Small intestine (tissue), 7 donors: ENCODE measurements around the gene ARMC12. TPM values are rescaled to one million over a fixed set of nuclear protein-coding genes. Genes with fewer than 3 reads are reported as not detected.
A peak's percentile ranks its signal among the peaks of the same experiment; 100 is the strongest.

Experiments
- DNase-seq, 2 donors: peaks; one replicate each; pipeline versions ENCODE4 v3.0.0 to v3.0.0-alpha.2; 2013
- FAIRE-seq: peaks from 2 replicates; lab custom pipeline; 2012; peaks lifted over from hg19 to GRCh38; lab: Jason Lieb, UNC
- H3K27ac ChIP-seq, 3 donors: one replicate each; pipeline ENCODE4 v1.5.1; 2013; ENCODE audit warnings: low read length in 2 of 3, mild to moderate bottlenecking in 2 of 3, control low read depth in 1 of 3, inconsistent platforms in 1 of 3, low read depth in 1 of 3, moderate library complexity in 1 of 3
- H3K27me3 ChIP-seq, 3 donors: one replicate each; pipeline ENCODE4 v1.6.1; 2013; ENCODE audit warnings: low read length in 3 of 3, inconsistent platforms in 1 of 3; ENCODE audit not compliant: control insufficient read depth in 3 of 3, insufficient read depth in 3 of 3
- H3K36me3 ChIP-seq, 3 donors: one replicate each; pipeline ENCODE4 v1.6.1; 2013; ENCODE audit warnings: low read length in 3 of 3, inconsistent platforms in 1 of 3, low read depth in 1 of 3, mild to moderate bottlenecking in 1 of 3, moderate library complexity in 1 of 3; ENCODE audit not compliant: control insufficient read depth in 3 of 3, insufficient read depth in 2 of 3
- H3K4me1 ChIP-seq, 3 donors: one replicate each; pipeline ENCODE4 v1.6.1; 2013; ENCODE audit warnings: low read length in 2 of 3, inconsistent platforms in 1 of 3, low read depth in 1 of 3, mild to moderate bottlenecking in 1 of 3, moderate library complexity in 1 of 3; ENCODE audit not compliant: control insufficient read depth in 3 of 3, insufficient read depth in 2 of 3
- H3K4me3 ChIP-seq, 3 donors: one replicate each; pipeline ENCODE4 v1.5.1; 2013; ENCODE audit warnings: low read length in 3 of 3, control low read depth in 1 of 3, inconsistent platforms in 1 of 3, low read depth in 1 of 3, mild to moderate bottlenecking in 1 of 3, moderate library complexity in 1 of 3
- H3K9me3 ChIP-seq, 2 donors: one replicate each; pipeline ENCODE4 v1.6.1; 2013; ENCODE audit warnings: low read depth in 1 of 2, low read length in 1 of 2; ENCODE audit not compliant: control insufficient read depth in 2 of 2, insufficient read depth in 1 of 2
- WGBS, 3 donors: extraction: QIAGEN DNeasy Blood & Tissue Kit; methylation state at CpG; one replicate each; pipeline ENCODE4 v1.1.7; 2013; 5-methylcytosine and 5-hydroxymethylcytosine counted together
- polyA plus RNA-seq, 4 donors: library from polyadenylated mRNA; stranded (reverse) in 3 of 4; unstranded in 1 of 4; fragments of 200-250 nt in 3 of 4; fragments of 120-200 nt in 1 of 4; gene quantifications; one replicate each; pipeline versions ENCODE4 v1.2.1 to v1.2.3, GENCODE V29; 2013
- donor health status: healthy with polysubstance abuse.
- donor health status: control.
- donor health status: control.
- donor health status: Bipolar disorder and iron deficiency.
- donor health status: healthy.

ARMC12 gene
- polyA plus RNA-seq, 4 donors: 0.41 to 2.5 (median 0.72) TPM; not detected in 1

DNA sequence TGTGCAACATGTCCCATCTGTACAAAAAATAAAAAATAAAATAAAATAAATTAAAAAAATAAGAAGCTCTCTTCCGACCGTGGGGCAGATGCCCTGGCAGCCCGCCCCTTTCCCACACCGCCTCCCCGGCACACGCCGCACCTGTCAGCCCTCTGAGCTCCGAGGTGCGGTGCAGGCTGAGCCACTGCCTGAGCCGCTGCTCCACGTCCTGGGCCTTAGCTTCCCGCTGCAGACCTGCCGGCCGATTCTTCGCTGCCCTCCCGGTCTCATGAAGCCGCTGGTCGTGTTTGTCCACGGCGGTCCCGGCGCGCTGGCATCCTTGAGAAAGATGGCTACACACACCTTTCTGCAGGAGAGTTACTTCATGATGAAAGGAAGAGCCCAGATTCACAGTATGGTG is 28.9 kb downstream of the ARMC12 start:
- Histone ChIP-seq H3K36me3 (no peaks in the 10 kb centered on the region), H3K4me1 (no peaks in the 10 kb centered on the region), H3K9me3 (no peaks in the 10 kb centered on the region), H3K27ac (no peak overlapping the region), H3K27me3 (peaks cover 0 to 32% (median 8%) of the 10 kb centered on the region in 3 donors), H3K4me3 (no peak overlapping the region)
- 57 to 84% (median 75%) methylated on average over 23 of the region's 23 CpGs for WGBS, 3 donors
- FAIRE-seq: no peak
- DNase-seq: no peak

DNA sequence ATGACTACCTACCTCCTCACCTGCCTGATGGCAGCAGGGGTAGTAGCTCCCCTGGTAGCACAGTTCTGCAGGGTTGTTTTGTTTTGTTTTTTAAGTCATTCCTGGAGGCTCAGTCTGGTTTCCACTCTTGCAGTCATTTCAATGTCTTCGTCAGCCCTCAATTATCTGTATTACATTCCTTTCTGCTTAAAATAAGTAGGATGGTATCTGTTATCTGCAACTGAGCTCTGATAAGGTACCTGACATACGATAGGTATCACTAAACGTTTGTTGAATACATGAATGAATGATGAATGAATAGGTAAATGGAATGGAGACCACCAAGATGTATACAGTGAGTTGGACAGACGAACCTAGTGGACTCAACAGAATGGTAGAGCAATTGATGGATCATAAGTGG is 32.4 kb downstream of the ARMC12 start:
- no peak for FAIRE-seq
- DNase-seq: no peak
- Histone ChIP-seq H3K27ac (no peak overlapping the region), H3K9me3 (no peaks in the 10 kb centered on the region), H3K4me1 (no peaks in the 10 kb centered on the region), H3K27me3 (peaks cover 0 to 25% (median 4%) of the 10 kb centered on the region in 3 donors), H3K36me3 (no peaks in the 10 kb centered on the region), H3K4me3 (no peak overlapping the region)
- WGBS, 3 donors: 54 to 73% (median 66%) methylated on average over 4 of the region's 4 CpGs

DNA sequence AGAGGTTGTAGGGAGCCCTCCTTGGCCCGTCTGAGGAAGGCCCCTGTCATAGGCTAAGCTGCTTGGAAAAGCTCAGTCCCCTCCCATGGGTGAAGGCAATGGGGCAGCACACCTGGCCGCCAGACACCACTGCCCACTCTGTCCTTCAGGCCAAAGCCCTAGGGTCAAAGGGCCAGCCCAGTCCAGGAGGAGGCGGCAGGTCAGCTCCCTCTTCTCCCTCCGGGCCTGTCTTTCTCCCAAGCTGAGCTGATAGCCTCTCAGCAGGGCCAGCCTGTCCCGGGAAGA is 34.5 kb downstream of the ARMC12 start:
- H3K27ac ChIP-seq: no peak overlapping the region
- WGBS, 3 donors: 66 to 88% (median 77%) methylated on average over 5 of the region's 5 CpGs

DNA sequence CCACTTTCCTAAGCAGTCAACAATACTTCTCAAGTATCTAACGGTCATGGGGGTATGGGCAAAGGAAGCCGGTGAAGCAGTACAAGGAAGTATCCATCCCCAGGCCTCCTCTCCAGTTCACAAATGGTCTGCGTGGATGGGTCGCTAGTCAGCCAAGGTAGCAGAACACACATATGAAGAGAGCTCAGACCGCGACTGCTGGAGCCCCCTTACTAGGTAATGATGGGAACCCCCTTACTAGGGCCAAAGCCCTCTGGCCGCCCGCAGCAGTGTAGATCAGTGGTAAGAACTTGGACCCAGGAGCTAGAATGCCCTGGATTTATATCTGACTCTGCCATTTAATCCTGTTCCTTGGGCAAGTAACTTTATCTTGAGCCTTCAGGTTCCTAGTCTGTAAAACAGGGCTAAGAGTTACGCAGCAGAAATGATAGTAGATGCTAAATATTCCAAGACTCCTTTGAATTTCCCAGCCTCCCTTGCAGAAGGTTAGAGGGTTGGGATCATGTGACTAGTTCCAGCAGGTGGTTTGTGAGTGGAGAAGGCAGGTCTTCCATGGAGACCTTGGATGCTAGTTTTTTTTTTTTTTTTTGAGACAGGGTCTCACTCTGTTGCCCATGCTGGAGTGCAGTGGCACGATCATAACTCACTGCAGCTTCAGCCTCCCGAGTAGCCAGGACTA is 37.4 kb downstream of the ARMC12 start:
- H3K4me3 ChIP-seq: no peak overlapping the region
- H3K27me3 ChIP-seq: peaks cover 0 to 21% (median 6%) of the 10 kb centered on the region in 3 donors
- DNase-seq (no peak), FAIRE-seq (no peak)
- 79 to 90% (median 85%) methylated on average over 11 of the region's 11 CpGs for WGBS, 3 donors
- no peaks in the 10 kb centered on the region for H3K4me1 ChIP-seq
- H3K27ac ChIP-seq: no peak overlapping the region
- no peaks in the 10 kb centered on the region for H3K9me3 ChIP-seq
- no peaks in the 10 kb centered on the region for H3K36me3 ChIP-seq

More for the DNA sequence above, 34.5 kb downstream of the ARMC12 start:
- Histone ChIP-seq H3K4me3 (no peak overlapping the region), H3K27me3 (peaks cover 0 to 19% (median 5%) of the 10 kb centered on the region in 3 donors), H3K36me3 (no peaks in the 10 kb centered on the region), H3K4me1 (no peaks in the 10 kb centered on the region), H3K9me3 (no peaks in the 10 kb centered on the region)
- no peak for DNase-seq
- FAIRE-seq: no peak

DNA sequence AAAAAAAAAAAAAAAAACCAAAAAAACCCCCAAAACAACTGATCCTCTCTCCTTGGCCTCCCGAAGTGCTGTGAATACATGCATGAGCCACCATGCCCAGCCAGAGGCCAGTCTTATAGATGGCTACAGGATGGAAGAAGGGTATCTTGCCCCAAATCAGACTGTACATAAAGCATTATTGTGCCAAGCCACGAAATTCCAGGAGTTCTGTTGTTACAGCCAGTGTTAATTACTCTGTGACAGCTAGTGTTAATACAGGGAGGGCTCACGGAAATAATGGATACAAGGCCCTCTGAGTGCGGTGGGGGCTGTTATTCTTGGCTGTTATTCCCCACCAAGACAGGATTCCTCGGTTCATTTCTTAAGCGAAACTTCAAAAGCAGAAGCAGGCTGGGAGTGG is 38.2 kb downstream of the ARMC12 start:
- DNase-seq (no peak), FAIRE-seq (no peak)
- Histone ChIP-seq H3K36me3 (no peaks in the 10 kb centered on the region), H3K4me1 (no peaks in the 10 kb centered on the region), H3K27ac (no peak overlapping the region), H3K9me3 (no peaks in the 10 kb centered on the region), H3K4me3 (no peak overlapping the region), H3K27me3 (peaks cover 0 to 21% (median 6%) of the 10 kb centered on the region in 3 donors)
- 77 to 80% (median 79%) methylated on average over 6 of the region's 6 CpGs for WGBS, 3 donors

DNA sequence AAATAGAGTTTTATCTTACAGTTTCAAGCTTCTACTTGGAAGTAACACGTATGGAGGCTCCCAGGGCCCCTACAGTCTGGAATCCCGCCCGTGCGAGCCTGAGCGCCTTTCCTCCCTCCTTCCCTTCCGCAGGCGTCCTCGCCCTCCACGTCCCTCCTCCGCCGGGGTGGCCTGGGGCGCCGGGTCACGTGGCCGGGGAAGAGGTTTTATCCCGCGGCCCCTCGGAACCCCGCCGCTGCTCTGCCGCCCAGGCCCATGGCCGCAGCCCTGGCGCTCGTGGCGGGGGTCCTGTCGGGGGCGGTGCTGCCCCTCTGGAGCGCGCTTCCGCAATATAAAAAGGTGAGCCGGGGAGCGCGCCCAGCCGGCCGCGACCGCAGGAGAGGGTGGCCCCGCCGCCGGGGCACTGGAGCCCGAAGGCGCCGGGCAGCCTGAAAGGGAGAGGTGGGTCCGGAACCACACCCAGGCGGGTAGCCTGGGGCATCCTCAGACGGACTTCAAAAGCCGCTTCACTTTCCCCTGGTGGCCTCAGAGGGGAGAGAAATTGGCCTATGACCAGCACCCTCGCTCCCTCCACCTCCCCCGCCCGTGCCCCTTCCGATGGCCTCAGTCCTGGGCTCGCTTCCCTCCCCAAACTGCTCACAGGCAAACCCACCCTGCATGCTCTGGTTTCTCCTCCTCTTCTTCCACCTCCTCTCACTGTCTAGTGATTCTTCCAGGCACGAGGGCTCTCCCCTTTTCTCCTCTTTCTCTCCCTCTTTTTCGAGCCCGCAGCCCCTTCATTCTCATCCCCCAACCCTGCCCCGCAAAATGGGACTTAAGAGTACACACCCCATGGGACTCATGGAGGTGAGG is 39.8 kb downstream of the ARMC12 start, which contains the start of gene CLPSL2:
CLPSL2 (plus strand) TSS at position 235 of the 852 bp plus-strand sequence; CDS start at position 256, 21 bp downstream.
- 3 to 5% (median 4%) methylated on average over 42 to 56 of the region's 56 CpGs for whole genome bisulfite sequencing, 3 donors
- DNase-seq: peak in 1 of 2 donors; percentile 34
- FAIRE-seq: no peak
- peak within 1 kb of the TSS in 2 of 3 donors; percentile 10 to 50 for H3K4me3 ChIP-seq
- H3K9me3 ChIP-seq: no peaks in the 10 kb centered on the region
- no peak within 1 kb of the TSS for H3K27ac ChIP-seq
- peaks cover 0 to 18% (median 6%) of the 10 kb centered on the region in 3 donors for H3K27me3 ChIP-seq
- no peaks in the 10 kb centered on the region for H3K4me1 ChIP-seq
- no peaks in the 10 kb centered on the region for H3K36me3 ChIP-seq

DNA sequence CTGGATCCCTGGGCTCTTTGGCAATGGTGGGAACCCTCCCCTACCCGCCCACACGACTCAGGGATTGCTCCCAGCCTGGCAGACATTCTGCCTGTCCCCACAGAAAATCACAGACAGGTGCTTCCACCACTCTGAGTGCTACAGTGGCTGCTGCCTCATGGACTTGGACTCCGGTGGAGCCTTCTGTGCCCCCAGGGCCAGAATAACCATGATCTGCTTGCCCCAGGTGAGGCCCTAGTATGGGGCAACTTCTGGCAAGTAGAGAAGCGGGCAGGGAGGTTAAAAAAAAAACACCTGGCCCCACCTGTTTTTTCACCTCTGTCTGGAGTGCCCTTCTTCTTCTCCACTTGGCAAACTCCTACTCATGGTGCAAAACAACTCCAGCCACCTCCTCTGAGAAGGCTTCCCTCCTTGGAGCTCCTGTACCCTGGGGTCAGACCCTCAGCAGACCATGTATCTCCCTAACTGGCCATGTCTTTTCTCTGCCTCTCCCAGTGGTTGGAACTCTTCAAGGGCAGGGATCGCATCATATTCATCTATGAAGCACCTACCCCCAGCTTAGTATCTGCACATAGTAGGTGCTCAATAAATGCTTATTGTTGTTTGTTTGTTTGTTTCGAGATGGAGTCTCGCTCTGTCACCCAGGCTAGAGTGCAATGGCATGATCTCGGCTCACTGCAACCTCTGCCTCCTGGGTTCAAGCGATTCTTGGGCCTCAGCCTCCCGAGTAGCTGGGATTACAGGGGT is 40.7 kb downstream of the ARMC12 start:
- Histone ChIP-seq H3K4me3 (no peak overlapping the region), H3K4me1 (no peaks in the 10 kb centered on the region), H3K27me3 (peaks cover 0 to 18% (median 6%) of the 10 kb centered on the region in 3 donors), H3K27ac (no peak overlapping the region), H3K9me3 (no peaks in the 10 kb centered on the region), H3K36me3 (no peaks in the 10 kb centered on the region)
- FAIRE-seq: no peak
- 70 to 82% (median 72%) methylated on average over 10 of the region's 10 CpGs for WGBS, 3 donors
- DNase-seq: no peak

DNA sequence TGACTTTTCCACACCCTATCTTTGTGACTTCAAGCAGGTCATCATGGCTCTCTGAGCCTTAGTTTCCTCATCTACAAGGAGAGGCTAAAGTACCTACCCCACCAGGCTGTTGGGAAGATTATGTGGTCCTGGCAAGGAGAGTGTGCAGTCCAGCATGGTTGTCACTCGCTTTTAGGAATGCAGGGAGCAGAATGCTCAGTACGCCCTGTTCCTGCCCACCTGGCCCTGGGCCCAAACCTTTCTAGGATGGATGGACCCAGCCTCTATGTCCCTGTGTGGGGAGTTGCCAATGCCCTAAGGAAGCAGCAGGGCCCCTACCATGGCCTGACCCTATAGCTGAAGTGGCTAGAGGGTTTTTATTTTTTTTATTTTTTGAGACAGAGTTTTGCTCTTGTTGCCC is 41.6 kb downstream of the ARMC12 start:
- peaks cover 0 to 18% (median 6%) of the 10 kb centered on the region in 3 donors for H3K27me3 ChIP-seq
- H3K4me1 ChIP-seq: no peaks in the 10 kb centered on the region
- DNase-seq (no peak), FAIRE-seq (no peak)
- no peak overlapping the region for H3K27ac ChIP-seq
- 80 to 86% (median 85%) methylated on average over 2 of the region's 2 CpGs for WGBS, 3 donors
- no peak overlapping the region for H3K4me3 ChIP-seq
- H3K9me3 ChIP-seq: no peaks in the 10 kb centered on the region
- no peaks in the 10 kb centered on the region for H3K36me3 ChIP-seq
